Measurements from ENCODE around the gene SLC11A2.

- TF ChIP-seq CTCF (IDR thresholded peaks at IDR 0.05; ENCODE audit: low read depth, low read length, poor library complexity, severe bottlenecking) (no peak), EZH2phosphoT487 (IDR thresholded peaks at IDR 0.05; ENCODE audit: borderline replicate concordance, low read length) (no peak)
Observed at GRCh38 chr12:51001799-51002198, 24.4 kb downstream of the SLC11A2 start.
